Stomach (tissue), 9 donors: ENCODE results near the gene GFRA4. TPM values are rescaled to one million over a fixed set of nuclear protein-coding genes. Genes with fewer than 3 reads are reported as not detected.

ENCODE experiments used
- DNase-seq, 2 donors: peaks; one replicate each; pipeline versions ENCODE4 v3.0.0 to v3.0.0-alpha.2; 2013 to 2019
- H3K27ac ChIP-seq, 5 donors: fragments of 200-600 bp in 4 of 5; sonication (generic) in 4 of 5; one replicate each; pipeline ENCODE4 v1.5.1; 2013 to 2019; ENCODE audit warnings: mild to moderate bottlenecking in 1 of 5, moderate library complexity in 1 of 5
- H3K27me3 ChIP-seq, 3 donors: fragments of 200-600 bp; sonication (generic); one replicate each; pipeline ENCODE4 v1.5.1; 2017 to 2019; ENCODE audit warnings: mixed run types in 1 of 3
- H3K36me3 ChIP-seq, 4 donors: fragments of 200-600 bp; sonication (generic); 1 replicate in 3 of 4; 2 replicates in 1 of 4; pipeline ENCODE4 v1.5.1; 2016 to 2019
- H3K4me1 ChIP-seq, 4 donors: fragments of 200-600 bp; sonication (generic); one replicate each; pipeline ENCODE4 v1.5.1; 2016 to 2019
- H3K4me3 ChIP-seq, 4 donors: fragments of 200-600 bp; sonication (generic) in 3 of 4; one replicate each; pipeline ENCODE4 v1.5.1; 2016 to 2019; ENCODE audit warnings: mild to moderate bottlenecking in 1 of 4
- H3K9me3 ChIP-seq, 4 donors: fragments of 200-600 bp; sonication (generic); one replicate each; pipeline ENCODE4 v1.5.1; 2016 to 2019
- EP300 ChIP-seq: sonication (generic); formaldehyde crosslinking; IDR thresholded peaks from one replicate; pipeline ENCODE4 v1.6.1; 2017; ENCODE audit warnings: antibody characterized with exemption
- POLR2A ChIP-seq, 4 donors: fragments of 450-650 bp; IDR thresholded peaks; one replicate each; pipeline ENCODE4 v1.6.1; 2016; ENCODE audit warnings: antibody characterized with exemption in 4 of 4, control low read depth in 2 of 4, mild to moderate bottlenecking in 1 of 4, moderate library complexity in 1 of 4
- POLR2AphosphoS5 ChIP-seq, 3 donors: sonication (generic); formaldehyde crosslinking; IDR thresholded peaks; one replicate each; pipeline ENCODE4 v1.6.1; 2016; ENCODE audit warnings: antibody characterized with exemption in 3 of 3
- WGBS, 5 donors: extraction: QIAGEN DNeasy Blood & Tissue Kit in 3 of 5; methylation state at CpG; one replicate each; pipeline versions ENCODE4 v1.1.5 to v1.1.7; 2013 to 2018; 5-methylcytosine and 5-hydroxymethylcytosine counted together
- intact Hi-C: fragments of 100-400 bp; cut with DNase I; formaldehyde crosslinking; loops from one replicate; pipeline ENCODE4 v1.15.1; 2023; ENCODE audit warnings: low total_unique reads
- polyA plus RNA-seq, 3 donors: library from polyadenylated mRNA; stranded (reverse); fragments of 200-250 nt; gene quantifications; one replicate each; pipeline ENCODE4 v1.2.3, GENCODE V29; 2013
- total RNA-seq, 5 donors: library from RNA; depleted of rRNA; stranded (reverse); fragments of >200 nt; gene quantifications; one replicate each; pipeline versions ENCODE4 v1.1.0 to v1.2.3, GENCODE V29; 2014 to 2016
- TF ChIP-seq, protein P1 (sequence below), 7 experiments: fragments of 450-650 bp in 4 of 7; fragments of 200-600 bp in 3 of 7; sonication (generic) in 3 of 7; IDR thresholded peaks; one replicate each; pipeline ENCODE4 v1.5.1; 2016 to 2019; ENCODE audit warnings: antibody characterized with exemption in 7 of 7, control low read depth in 2 of 7, mild to moderate bottlenecking in 1 of 7
- donor health status: healthy with polysubstance abuse.
- donor health status: Bipolar disorder and iron deficiency.
- donor health status: healthy.

The GFRA4 gene
- total and polyA plus RNA-seq, 8 donors, result not detected

DNA sequence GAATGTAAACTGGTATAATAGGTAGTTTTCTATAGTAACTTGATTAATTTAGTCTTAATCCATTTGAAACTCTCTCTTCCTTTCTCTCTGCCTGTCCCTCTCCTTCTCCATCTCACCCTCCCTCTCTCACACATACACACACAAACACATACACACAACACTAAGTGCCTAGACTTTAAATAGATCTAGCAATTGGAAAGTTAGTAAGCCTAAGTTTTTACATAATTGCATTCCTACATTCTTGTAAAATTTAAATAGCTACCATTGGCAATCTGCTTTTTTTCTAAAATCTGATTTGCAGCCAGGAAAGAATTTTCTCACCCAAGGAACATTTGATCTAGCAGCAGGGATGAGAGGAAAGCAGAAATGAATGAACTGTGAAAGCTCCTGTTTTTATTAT, 15.7 kb downstream of the GFRA4 start:
- no peak for TF ChIP-seq POLR2AphosphoS5 (IDR thresholded peaks at IDR 0.05)
- no peak for TF ChIP-seq POLR2A (IDR thresholded peaks at IDR 0.05)
- TF ChIP-seq, protein P1, sequence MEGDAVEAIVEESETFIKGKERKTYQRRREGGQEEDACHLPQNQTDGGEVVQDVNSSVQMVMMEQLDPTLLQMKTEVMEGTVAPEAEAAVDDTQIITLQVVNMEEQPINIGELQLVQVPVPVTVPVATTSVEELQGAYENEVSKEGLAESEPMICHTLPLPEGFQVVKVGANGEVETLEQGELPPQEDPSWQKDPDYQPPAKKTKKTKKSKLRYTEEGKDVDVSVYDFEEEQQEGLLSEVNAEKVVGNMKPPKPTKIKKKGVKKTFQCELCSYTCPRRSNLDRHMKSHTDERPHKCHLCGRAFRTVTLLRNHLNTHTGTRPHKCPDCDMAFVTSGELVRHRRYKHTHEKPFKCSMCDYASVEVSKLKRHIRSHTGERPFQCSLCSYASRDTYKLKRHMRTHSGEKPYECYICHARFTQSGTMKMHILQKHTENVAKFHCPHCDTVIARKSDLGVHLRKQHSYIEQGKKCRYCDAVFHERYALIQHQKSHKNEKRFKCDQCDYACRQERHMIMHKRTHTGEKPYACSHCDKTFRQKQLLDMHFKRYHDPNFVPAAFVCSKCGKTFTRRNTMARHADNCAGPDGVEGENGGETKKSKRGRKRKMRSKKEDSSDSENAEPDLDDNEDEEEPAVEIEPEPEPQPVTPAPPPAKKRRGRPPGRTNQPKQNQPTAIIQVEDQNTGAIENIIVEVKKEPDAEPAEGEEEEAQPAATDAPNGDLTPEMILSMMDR (IDR thresholded peaks at IDR 0.05), result no peak
- TF ChIP-seq EP300, result no peak
- Histone ChIP-seq H3K36me3 (peaks cover 27 to 81% (median 77%) of the 10 kb centered on the region in 4 donors), H3K27ac (no peak overlapping the region), H3K4me1 (peaks cover 0 to 9% (median 5%) of the 10 kb centered on the region in 4 donors), H3K4me3 (no peak overlapping the region), H3K27me3 (no peaks in the 10 kb centered on the region), H3K9me3 (no peaks in the 10 kb centered on the region)
- no peak for DNase-seq
- intact Hi-C loops, result no loop called here

DNA sequence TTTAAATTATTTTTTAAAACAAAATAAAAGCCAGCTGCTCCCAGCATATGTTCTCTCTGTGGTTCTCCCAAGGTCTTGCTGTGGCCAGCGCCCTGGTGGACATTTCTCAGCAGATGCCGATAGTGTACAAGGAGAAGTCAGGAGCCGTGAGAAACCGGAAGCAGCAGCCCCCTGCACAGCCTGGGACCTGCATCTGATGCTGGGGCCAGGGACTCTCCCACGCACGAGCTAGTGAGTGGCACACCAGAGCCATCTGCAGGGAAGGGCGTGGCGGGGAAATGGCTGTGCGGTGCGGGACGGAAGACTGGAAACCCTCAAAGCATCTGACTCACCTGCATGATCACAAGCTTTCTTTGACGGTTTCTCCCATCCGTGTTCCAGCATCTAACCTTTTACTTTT, 16.5 kb downstream of the GFRA4 start:
- intact Hi-C loops, result no loop called here
- no peak for TF ChIP-seq POLR2AphosphoS5 (IDR thresholded peaks at IDR 0.05)
- TF ChIP-seq, protein P1 (IDR thresholded peaks at IDR 0.05), result no peak
- no peak for TF ChIP-seq POLR2A (IDR thresholded peaks at IDR 0.05)
- no peak for TF ChIP-seq EP300
- H3K9me3 ChIP-seq, result no peaks in the 10 kb centered on the region
- peaks cover 0 to 9% (median 4%) of the 10 kb centered on the region in 4 donors for H3K4me1 ChIP-seq
- 82 to 92% (median 89%) methylated on average over 13 of the region's 13 CpGs for WGBS, 5 donors
- no peak overlapping the region for H3K4me3 ChIP-seq
- no peaks in the 10 kb centered on the region for H3K27me3 ChIP-seq
- no peak overlapping the region for H3K27ac ChIP-seq
- H3K36me3 ChIP-seq, result peaks cover 27 to 88% (median 85%) of the 10 kb centered on the region in 4 donors
- no peak for DNase-seq

DNA sequence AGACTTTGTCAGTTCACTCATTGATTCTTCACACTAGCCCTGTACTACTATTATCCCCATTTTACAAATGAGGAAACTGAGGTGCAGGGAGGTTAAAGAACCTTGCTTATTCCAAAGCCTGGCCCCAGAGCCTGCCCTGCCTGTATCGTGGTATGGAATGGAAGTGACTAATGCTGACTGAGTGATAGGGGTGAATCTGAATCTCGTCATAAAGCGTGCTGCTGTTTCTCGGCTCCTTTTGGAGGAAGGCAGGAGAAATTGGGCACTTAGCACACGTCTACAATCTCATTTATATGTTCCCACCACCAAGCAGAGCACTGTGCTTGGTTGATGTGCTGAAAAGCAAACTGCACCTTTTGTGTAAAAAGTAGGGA, 17.1 kb downstream of the GFRA4 start:
- no peak for DNase-seq
- no peak overlapping the region for H3K4me3 ChIP-seq
- no peaks in the 10 kb centered on the region for H3K9me3 ChIP-seq
- 66 to 88% (median 74%) methylated on average over 5 of the region's 5 CpGs for WGBS, 5 donors
- no peak overlapping the region for H3K27ac ChIP-seq
- peaks cover 0 to 9% (median under 1%) of the 10 kb centered on the region in 4 donors for H3K4me1 ChIP-seq
- intact Hi-C loops, result no loop called here
- peaks cover 27 to 89% (median 85%) of the 10 kb centered on the region in 4 donors for H3K36me3 ChIP-seq
- no peak for TF ChIP-seq POLR2A (IDR thresholded peaks at IDR 0.05)
- no peak for TF ChIP-seq POLR2AphosphoS5 (IDR thresholded peaks at IDR 0.05)
- no peak for TF ChIP-seq EP300
- TF ChIP-seq, protein P1 (IDR thresholded peaks at IDR 0.05), result no peak
- no peaks in the 10 kb centered on the region for H3K27me3 ChIP-seq

GRCh38 chr20:3645309-3646066, 17.7 kb downstream of the GFRA4 start:
- intact Hi-C loops, result no loop called here
- TF ChIP-seq EP300 (no peak), POLR2AphosphoS5 (IDR thresholded peaks at IDR 0.05) (no peak), POLR2A (IDR thresholded peaks at IDR 0.05) (no peak)
- TF ChIP-seq, protein P1 (IDR thresholded peaks at IDR 0.05), result no peak
- Histone ChIP-seq H3K4me1 (peaks cover 0 to 9% (median 0%) of the 10 kb centered on the region in 4 donors), H3K27me3 (no peaks in the 10 kb centered on the region), H3K4me3 (no peak overlapping the region), H3K36me3 (peaks cover 27 to 94% (median 88%) of the 10 kb centered on the region in 4 donors), H3K9me3 (no peaks in the 10 kb centered on the region), H3K27ac (no peak overlapping the region)
- DNase-seq, result no peak
- WGBS, 5 donors, result 90 to 94% (median 92%) methylated on average over 18 to 20 of the region's 20 CpGs
